Urinary bladder (tissue), 4 donors: ENCODE measurements around the gene GPC6. TPM values are rescaled to one million over a fixed set of nuclear protein-coding genes. Genes with fewer than 3 reads are reported as not detected.
A peak's percentile ranks its signal among the peaks of the same experiment; 100 is the strongest.

Experiments
- DNase-seq: peaks from one replicate; pipeline ENCODE4 v3.0.0-alpha.2; 2015; ENCODE audit errors: extremely low spot score
- H3K27ac ChIP-seq: one replicate; pipeline ENCODE4 v1.5.1; 2013; ENCODE audit warnings: low read depth, mild to moderate bottlenecking, moderate library complexity
- H3K36me3 ChIP-seq: one replicate; pipeline ENCODE4 v1.6.1; 2013; ENCODE audit warnings: mild to moderate bottlenecking, moderate library complexity; ENCODE audit not compliant: insufficient read depth
- H3K4me1 ChIP-seq: one replicate; pipeline ENCODE4 v1.6.1; 2013; ENCODE audit warnings: mild to moderate bottlenecking, moderate library complexity; ENCODE audit not compliant: insufficient read depth
- H3K4me3 ChIP-seq: one replicate; pipeline ENCODE4 v1.5.1; 2013; ENCODE audit warnings: low read depth, low read length
- WGBS: extraction: QIAGEN DNeasy Blood & Tissue Kit; methylation state at CpG from one replicate; pipeline ENCODE4 v1.1.7; 2013; 5-methylcytosine and 5-hydroxymethylcytosine counted together
- polyA plus RNA-seq: library from polyadenylated mRNA; stranded (reverse); fragments of 200-250 nt; gene quantifications from one replicate; pipeline ENCODE4 v1.2.3, GENCODE V29; 2013
- total RNA-seq: library from RNA; depleted of rRNA; stranded (reverse); fragments of >200 nt; gene quantifications from one replicate; pipeline ENCODE4 v1.2.3, GENCODE V29; 2014
- donor health status: healthy with polysubstance abuse.
- donor health status: healthy.

GPC6 gene
- total and polyA plus RNA-seq, 2 donors: 8.8 to 126 TPM

DNA sequence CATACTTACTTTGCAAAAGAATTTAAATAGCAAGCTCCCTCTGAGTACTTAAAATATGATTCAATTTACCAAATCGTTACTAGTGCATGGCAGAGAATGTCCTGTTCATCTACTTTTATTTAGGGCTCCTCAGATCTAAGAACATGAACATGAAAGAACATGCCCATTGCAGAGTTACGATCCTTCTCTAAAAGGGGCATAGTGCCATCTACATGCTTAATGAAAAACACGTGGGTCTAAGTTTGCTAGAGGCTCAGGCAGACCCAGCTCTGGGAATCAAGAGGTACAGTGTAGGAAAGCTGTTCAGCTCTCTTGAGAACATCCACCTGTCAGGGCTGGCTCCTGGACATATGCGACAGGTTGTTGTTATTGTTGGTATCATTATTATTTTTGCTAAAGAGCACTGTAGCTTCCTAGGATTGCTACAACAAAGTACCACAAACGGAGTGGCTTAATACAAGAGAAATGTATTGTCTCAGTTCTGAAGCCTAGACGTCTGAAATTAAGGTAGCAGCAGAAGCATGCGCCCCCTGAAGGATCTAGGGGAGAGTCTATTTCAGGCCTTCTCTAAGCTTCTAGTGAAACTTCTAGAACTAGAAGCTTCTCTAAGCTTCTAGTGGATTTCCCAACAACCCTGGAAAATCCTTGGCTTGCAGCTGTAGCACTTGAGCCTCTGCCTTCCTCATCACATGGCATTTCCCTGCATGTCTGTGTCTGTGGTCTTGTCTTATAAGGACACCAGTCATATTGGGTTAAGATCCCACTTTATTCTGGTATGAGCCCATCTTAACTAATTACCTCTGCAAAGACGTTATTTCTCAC is 1119.0 kb downstream of the GPC6 start:
- Histone ChIP-seq H3K4me3 (no peak overlapping the region), H3K27ac (no peak overlapping the region), H3K36me3 (no peaks in the 10 kb centered on the region), H3K4me1 (no peaks in the 10 kb centered on the region)
- WGBS: 55% methylated on average over 8 of the region's 8 CpGs
- no peak for DNase-seq

DNA sequence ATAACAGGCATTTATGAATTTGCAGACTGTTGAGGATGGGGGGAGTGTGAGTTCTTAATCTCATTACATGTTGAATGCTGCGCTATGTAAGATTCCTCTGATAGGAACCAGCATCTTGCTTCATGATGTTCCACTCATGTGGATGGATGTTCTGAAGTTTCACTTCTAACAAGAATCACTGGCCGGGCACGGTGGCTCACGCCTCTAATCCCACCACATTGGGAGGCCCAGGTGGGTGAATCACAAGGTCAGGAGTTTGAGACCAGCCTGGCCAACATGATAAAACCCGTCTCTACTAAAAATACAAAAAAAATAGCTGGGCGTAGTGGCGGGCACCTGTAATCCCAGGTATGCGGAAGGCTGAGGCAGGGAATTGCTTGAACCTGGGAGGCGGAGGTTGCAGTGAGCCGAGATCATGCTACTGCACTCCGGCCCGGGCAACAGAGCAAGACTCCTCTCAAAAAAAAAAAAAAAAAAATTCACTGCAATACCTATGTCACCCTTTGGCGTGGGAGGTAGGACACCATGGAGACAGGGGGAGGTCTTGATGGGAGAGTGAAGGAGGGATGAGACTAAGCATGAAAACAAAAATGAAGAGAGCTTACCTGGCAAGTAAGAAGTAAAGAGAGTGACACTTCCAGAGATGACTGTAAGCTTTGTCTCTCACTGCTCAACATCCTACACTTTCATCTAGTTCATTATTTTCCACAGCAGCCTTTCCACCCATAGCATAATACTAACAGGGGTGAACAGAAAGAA is 1119.8 kb downstream of the GPC6 start:
- DNase-seq: no peak
- 96% methylated on average over 13 of the region's 13 CpGs for WGBS
- Histone ChIP-seq H3K36me3 (no peaks in the 10 kb centered on the region), H3K4me3 (no peak overlapping the region), H3K4me1 (no peaks in the 10 kb centered on the region), H3K27ac (no peak overlapping the region)

DNA sequence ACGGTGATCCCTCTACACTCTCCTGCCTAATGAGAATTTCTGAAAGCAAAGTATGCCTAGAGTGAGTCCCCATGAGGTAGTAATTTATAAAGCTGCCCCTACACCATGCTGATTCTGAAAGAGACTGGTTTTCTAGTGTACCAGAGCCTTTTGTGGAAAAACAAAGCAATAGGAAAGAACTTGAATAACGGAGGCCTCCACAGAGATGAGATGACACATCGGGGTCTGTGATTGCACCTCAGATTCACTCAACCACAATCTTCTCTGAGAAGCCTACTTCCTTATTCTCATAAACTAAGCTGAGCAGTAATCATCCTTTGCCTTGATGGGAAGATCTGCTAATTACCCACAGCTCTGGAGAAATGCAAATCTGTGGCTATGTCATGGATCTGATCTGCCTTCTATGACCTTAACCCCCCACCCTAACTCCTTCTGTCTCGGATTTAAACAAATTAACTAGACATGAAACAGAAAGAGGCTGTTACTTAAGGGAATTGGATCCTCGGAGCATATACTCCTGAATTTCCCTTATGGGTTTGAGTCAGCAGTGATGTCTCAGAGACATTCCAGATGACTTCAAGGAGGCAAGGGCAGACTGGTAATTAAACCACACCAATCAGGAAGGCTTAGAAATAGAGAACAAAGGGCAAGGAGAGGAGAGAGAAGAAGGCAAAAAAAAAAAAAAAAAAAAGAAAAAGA is 1124.8 kb downstream of the GPC6 start:
- no peak overlapping the region for H3K4me3 ChIP-seq
- no peaks in the 10 kb centered on the region for H3K4me1 ChIP-seq
- no peaks in the 10 kb centered on the region for H3K36me3 ChIP-seq
- no peak overlapping the region for H3K27ac ChIP-seq
- DNase-seq: no peak
- 81% methylated on average over 5 of the region's 5 CpGs for WGBS

DNA sequence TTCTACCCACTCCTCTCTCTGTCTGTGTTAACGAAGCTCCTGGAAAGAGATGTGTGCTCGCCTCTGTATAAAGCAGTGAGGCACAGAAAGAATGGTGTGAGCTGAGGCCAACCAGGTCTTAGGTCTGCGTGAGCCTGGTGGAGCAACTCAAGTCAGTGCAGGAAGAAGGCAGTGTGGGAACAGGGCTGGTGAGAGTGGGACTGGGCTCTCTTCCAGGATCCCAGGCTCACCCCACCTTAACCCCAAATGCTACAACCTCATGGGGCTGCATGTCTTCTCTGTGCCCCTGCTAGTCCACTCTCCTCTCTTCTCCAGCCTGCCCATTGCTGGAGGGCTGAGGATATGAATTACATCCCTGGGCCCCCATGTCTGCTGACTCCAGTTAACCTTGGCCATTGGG is 1125.5 kb downstream of the GPC6 start:
- no peak for DNase-seq
- H3K36me3 ChIP-seq: no peaks in the 10 kb centered on the region
- no peaks in the 10 kb centered on the region for H3K4me1 ChIP-seq
- no peak overlapping the region for H3K4me3 ChIP-seq
- H3K27ac ChIP-seq: no peak overlapping the region
- 89% methylated on average over 3 of the region's 3 CpGs for WGBS

DNA sequence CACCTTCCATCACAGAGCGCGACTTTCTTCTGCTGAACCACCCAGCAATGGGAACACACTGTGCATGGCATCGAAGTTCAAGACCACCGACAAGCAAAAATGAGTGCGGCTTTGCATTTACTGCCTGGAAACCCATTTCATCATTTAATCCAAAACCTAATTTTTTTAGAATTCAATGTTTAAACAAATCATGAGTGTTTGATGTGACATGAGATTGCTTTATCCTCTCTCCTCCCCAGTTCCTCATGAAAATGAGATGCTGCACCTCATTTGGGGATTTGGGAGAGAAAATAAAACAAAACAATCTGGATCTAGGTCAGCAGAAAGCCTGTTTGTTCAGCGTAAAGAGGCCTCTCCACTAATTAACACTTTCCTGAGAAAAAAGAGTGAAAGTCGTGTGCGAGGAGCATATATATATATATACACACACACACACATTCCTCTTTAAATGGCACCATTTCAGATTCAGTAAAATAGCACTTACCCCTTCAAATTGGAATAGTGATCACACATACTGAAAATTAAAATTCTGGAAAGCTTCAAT is 1126.6 kb downstream of the GPC6 start:
- Histone ChIP-seq H3K4me3 (no peak overlapping the region), H3K4me1 (no peaks in the 10 kb centered on the region), H3K27ac (no peak overlapping the region), H3K36me3 (no peaks in the 10 kb centered on the region)
- DNase-seq: no peak
- 94% methylated on average over 8 of the region's 8 CpGs for WGBS

DNA sequence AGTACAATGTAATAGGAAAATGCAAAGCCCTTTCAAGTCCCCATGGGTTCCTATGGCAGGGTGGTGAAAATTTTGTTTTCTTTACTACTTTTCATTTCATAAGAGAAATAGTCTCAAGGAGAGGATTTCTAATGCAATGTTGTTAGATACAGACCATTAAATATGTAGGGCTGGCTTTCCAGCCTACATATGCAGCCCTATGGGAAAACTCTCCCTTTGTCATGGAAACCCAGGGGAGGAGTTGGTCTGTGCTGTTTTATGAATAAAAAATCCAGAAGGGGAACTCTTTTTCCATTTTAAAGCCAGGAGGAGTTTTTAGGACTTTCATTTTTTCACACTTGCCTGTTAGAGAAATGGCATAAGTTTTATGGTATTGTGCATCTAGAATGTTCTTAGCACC is 1133.3 kb downstream of the GPC6 start:
- no peaks in the 10 kb centered on the region for H3K36me3 ChIP-seq
- no peak for DNase-seq
- no peak overlapping the region for H3K4me3 ChIP-seq
- no peaks in the 10 kb centered on the region for H3K4me1 ChIP-seq
- H3K27ac ChIP-seq: no peak overlapping the region

DNA sequence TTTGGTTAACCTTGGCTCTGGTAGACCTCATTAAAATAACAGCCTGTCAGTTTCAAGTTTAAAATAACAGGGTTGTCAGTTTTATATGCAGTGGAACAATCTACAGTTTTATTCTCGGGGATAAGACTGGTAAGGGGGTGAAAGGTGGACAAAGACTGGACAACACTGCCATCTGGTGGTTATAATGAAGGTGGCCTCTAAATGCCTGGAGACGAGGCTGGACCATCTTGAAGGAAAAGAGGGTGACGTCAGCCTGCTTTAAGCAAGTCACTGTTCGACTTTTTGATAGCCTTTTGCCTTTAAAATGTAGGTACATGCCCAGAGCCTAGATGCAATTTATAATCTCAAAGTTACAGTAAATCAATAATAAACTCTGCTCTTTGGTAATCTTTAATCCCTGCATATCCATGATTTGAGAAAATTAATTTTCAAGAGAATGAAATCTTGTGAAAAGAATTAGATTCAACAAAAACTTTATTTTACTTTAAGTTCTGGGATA is 1135.9 kb downstream of the GPC6 start:
- no peak overlapping the region for H3K27ac ChIP-seq
- no peak overlapping the region for H3K4me3 ChIP-seq
- no peaks in the 10 kb centered on the region for H3K4me1 ChIP-seq
- DNase-seq: peak; percentile 77
- under 1% methylated on average over 4 of the region's 4 CpGs for whole genome bisulfite sequencing
- no peaks in the 10 kb centered on the region for H3K36me3 ChIP-seq

DNA sequence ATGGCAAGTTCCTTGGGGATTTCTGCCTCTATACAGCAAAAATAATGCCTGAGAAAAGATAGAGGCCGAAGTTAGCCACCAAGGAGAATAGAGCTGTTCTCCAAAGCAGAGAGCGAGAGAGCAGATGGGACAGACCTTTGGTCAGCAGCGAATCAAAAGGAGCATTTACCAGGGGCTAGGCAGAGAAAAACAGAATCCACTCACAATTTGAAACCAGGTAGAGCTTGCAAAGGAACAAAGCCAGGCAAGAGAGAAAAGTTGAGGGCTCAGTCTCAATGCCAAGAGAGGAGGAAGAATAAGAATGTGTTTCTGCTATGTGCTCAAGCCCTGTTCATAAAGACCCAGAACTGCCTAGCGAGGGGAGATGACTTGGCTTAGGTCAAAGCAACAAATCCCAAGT is 1140.1 kb downstream of the GPC6 start:
- no peaks in the 10 kb centered on the region for H3K4me1 ChIP-seq
- H3K27ac ChIP-seq: no peak overlapping the region
- H3K36me3 ChIP-seq: no peaks in the 10 kb centered on the region
- H3K4me3 ChIP-seq: no peak overlapping the region
- DNase-seq: no peak
- WGBS: 97% methylated on average over 4 of the region's 4 CpGs

DNA sequence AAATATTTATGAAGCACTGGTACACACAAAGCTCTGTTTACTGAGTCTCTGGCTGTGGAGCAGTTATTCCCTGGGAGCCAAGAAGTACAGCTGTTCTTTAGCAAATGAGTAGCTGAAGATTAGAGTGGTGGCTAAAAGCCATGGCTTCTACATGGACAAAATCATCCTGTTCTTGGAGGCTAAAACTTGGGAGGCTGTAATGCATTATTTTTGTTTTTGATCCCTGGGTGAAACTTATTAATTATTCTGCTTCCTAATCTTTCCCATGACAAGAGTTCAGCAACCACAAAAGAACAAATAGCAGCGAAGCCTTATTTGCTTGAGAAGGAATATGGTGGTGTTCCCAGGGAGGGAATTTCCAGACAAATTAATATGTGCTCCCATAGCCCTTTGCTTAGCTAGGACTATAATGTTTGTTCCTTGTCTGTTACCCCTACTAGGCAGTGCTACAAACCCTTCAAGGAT is 1143.4 kb downstream of the GPC6 start:
- WGBS: 61% methylated on average over 1 of the region's 1 CpG
- Histone ChIP-seq H3K27ac (no peak overlapping the region), H3K4me3 (no peak overlapping the region), H3K36me3 (no peaks in the 10 kb centered on the region), H3K4me1 (no peaks in the 10 kb centered on the region)
- peak; percentile 69 for DNase-seq

DNA sequence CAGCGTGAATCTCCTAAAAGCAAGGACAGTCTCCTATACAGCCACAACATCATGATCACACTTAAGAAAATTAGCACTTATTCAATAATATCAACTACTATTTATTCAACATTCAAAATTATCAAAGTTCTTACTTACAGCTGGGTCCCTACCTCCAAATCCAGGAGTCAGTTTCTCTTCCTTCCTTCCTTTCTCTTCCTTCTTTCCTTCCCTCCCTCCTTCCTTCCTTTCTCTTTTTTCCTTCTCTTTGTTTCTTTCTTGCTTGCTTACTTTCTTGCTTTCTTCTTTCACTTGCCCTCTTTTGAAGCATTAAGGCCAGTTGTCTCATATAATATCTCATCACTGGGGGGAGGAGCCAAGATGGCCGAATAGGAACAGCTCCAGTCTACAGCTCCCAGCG is 1145.2 kb downstream of the GPC6 start:
- H3K36me3 ChIP-seq: no peaks in the 10 kb centered on the region
- 96% methylated on average over 3 of the region's 3 CpGs for WGBS
- H3K4me1 ChIP-seq: no peaks in the 10 kb centered on the region
- no peak for DNase-seq
- H3K27ac ChIP-seq: no peak overlapping the region
- no peak overlapping the region for H3K4me3 ChIP-seq

DNA sequence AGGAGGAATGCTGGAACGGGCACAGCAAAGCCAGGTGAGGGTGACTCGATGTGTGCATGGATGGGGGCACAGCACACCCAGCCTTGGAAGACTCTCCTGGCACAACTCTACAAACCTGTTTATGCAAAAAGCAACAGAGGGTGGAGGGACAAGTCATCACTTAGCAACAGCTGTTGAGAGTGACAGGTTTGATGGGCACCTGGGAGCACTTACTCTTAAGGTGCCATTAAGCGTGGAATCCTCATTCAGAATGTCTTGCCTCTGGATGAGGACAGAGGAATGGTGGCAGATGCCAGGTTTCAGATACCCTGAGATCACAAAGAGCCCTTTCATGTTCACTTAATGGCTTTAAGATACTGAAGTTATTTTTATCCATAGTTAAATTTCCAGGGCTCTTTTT is 1155.9 kb downstream of the GPC6 start:
- WGBS: 95% methylated on average over 3 of the region's 3 CpGs
- H3K4me1 ChIP-seq: no peaks in the 10 kb centered on the region
- no peak overlapping the region for H3K27ac ChIP-seq

DNA sequence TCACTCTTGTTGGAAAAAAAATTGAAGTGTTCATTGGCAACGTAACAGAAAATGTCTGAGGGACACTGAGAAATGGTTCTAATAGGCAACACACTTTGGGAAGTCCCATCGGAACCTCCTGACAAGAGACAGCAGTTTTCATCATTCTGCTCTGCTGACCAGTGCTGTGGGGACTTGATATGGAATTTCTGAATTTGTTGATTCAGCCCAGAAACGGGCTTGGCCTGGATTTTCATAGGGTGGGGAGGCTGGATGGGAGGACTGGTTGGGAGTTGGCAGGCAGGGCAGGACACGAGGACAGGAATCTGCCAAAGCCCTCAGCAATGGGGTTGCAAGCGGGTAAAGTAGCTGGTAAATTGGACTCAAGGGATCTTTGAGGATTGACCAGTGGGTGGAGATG is 1156.4 kb downstream of the GPC6 start:
- Histone ChIP-seq H3K27ac (no peak overlapping the region), H3K36me3 (no peaks in the 10 kb centered on the region), H3K4me1 (no peaks in the 10 kb centered on the region), H3K4me3 (no peak overlapping the region)
- no peak for DNase-seq
- WGBS: 84% methylated on average over 5 of the region's 5 CpGs

More for the DNA sequence above, 1155.9 kb downstream of the GPC6 start:
- no peaks in the 10 kb centered on the region for H3K36me3 ChIP-seq
- no peak for DNase-seq
- no peak overlapping the region for H3K4me3 ChIP-seq

DNA sequence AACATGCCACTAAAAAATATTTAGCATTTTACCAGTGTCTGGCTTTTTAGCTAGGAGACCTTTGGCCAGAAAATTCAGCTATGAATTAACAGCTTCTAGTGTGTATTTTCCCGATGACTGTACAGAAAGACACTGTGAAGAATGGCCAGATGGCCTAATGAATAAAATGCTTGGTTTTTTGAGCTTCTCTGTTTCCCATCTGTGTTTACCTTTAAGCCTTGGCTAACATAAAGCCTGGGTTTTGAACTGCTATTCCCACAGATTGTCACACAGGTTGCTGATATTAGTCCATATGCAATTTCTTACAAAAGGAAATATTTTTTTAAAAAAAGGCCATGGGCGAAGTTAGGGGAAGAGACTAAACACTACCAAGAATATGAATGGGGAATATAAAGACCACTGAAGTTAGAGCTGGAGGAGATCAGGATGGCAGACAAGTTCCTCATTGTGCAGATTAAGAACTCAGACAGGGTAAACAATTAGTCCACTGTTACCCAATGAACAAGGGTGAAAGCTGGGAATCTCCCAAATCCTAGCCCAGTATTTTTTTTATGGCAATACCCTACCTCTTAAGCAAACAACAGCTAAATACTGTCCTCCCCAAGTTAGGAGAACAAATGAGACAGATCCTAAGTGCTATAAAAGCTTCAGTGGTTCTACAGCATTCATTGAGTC is 1157.8 kb downstream of the GPC6 start:
- WGBS: 81% methylated on average over 2 of the region's 2 CpGs
- no peak for DNase-seq
- Histone ChIP-seq H3K4me3 (no peak overlapping the region), H3K27ac (no peak overlapping the region), H3K36me3 (no peaks in the 10 kb centered on the region), H3K4me1 (no peaks in the 10 kb centered on the region)
